HepG2 (cell line): ENCODE data around the gene ECM1. TPM values are rescaled to one million over a fixed set of nuclear protein-coding genes. Genes with fewer than 3 reads are reported as not detected.

Experiments used
- AGO2 ChIP-seq: fragments of 200-400 bp; formaldehyde crosslinking; optimal IDR thresholded peaks from 2 replicates; pipeline ENCODE3; 2017; ENCODE audit warnings: mild to moderate bottlenecking, low read depth, low read length, moderate library complexity
- HNF1A ChIP-seq, 2 experiments: sonication (generic) in 1 of 2; formaldehyde crosslinking in 1 of 2; IDR thresholded peaks; 2 replicates each; pipeline versions ENCODE4 v1.4.0 to v1.6.1; 2016 to 2020; ENCODE audit warnings: borderline replicate concordance in 1 of 2, low read depth in 1 of 2, mild to moderate bottlenecking in 1 of 2, missing genetic modification reagents in 1 of 2
- KLF13 ChIP-seq: sonication (generic); formaldehyde crosslinking; IDR thresholded peaks from 2 replicates; pipeline ENCODE4 v1.4.0; 2020; ENCODE audit warnings: mild to moderate bottlenecking, missing genetic modification reagents
- MNT ChIP-seq: fragments of 450-650 bp; IDR thresholded peaks from 2 replicates; pipeline ENCODE4 v1.6.1; 2016
- NCOA5 ChIP-seq: sonication (generic); formaldehyde crosslinking; IDR thresholded peaks from 2 replicates; pipeline ENCODE4 v1.4.0; 2020; ENCODE audit warnings: missing genetic modification reagents
- NFYB ChIP-seq: sonication (generic); formaldehyde crosslinking; IDR thresholded peaks from 2 replicates; pipeline ENCODE4 v1.4.0; 2020; ENCODE audit warnings: missing genetic modification reagents
- SALL2 ChIP-seq: sonication (generic); formaldehyde crosslinking; IDR thresholded peaks from 2 replicates; pipeline ENCODE4 v1.8.1; 2023; ENCODE audit warnings: mild to moderate bottlenecking, missing genetic modification reagents, inconsistent platforms
- STAT5B ChIP-seq: sonication (generic); formaldehyde crosslinking; IDR thresholded peaks from 2 replicates; pipeline ENCODE4 v1.4.0; 2020; ENCODE audit warnings: missing genetic modification reagents
- TFE3 ChIP-seq: IDR thresholded peaks from 2 replicates; pipeline ENCODE4 v1.6.1; 2016
- ZFP36L2 ChIP-seq: sonication (generic); formaldehyde crosslinking; IDR thresholded peaks from 2 replicates; pipeline ENCODE4 v1.4.0; 2020; ENCODE audit warnings: missing genetic modification reagents
- ZNF232 ChIP-seq: sonication (generic); formaldehyde crosslinking; IDR thresholded peaks from 2 replicates; pipeline ENCODE4 v1.4.0; 2020; ENCODE audit warnings: missing genetic modification reagents, borderline replicate concordance
- ZNF558 ChIP-seq: sonication (generic); formaldehyde crosslinking; IDR thresholded peaks from 2 replicates; pipeline ENCODE4 v1.9.0; 2022; ENCODE audit warnings: mild to moderate bottlenecking, missing genetic modification reagents, borderline replicate concordance
- ZNF605 ChIP-seq: sonication (generic); formaldehyde crosslinking; IDR thresholded peaks from 2 replicates; pipeline ENCODE4 v1.8.0; 2022; ENCODE audit warnings: mild to moderate bottlenecking, missing genetic modification reagents
- polyA plus RNA-seq, 8 experiments: library from polyadenylated mRNA; depleted of rRNA in 3 of 8; stranded (reverse) in 7 of 8; unstranded in 1 of 8; fragments of >200 nt; fragmentation: Illumina TruSeq in 4 of 8; extraction: Trizol in 4 of 8; gene quantifications; 2 replicates each; pipeline versions ENCODE4 v1.2.1 to v1.2.3, GENCODE V29; 2011 to 2016; ENCODE audit warnings: low read depth in 4 of 8, missing spikeins in 1 of 8, mixed read lengths in 1 of 8; ENCODE audit not compliant: insufficient read depth in 1 of 8
- total RNA-seq, 5 experiments: library from RNA; depleted of rRNA; stranded (reverse); fragments of >200 nt; fragmentation: Illumina TruSeq; extraction: Trizol; gene quantifications; 2 replicates each; pipeline ENCODE4 v1.2.3, GENCODE V29; 2016; ENCODE audit warnings: low read depth in 1 of 5
- TF ChIP-seq, protein P1 (sequence below): IDR thresholded peaks from 2 replicates; pipeline ENCODE4 v1.6.1; 2016; ENCODE audit warnings: missing compliant biosample characterization, missing genetic modification reagents, borderline replicate concordance
- TF ChIP-seq, protein P2 (sequence below): IDR thresholded peaks from 2 replicates; pipeline ENCODE4 v1.4.0; 2020; ENCODE audit warnings: mild to moderate bottlenecking, missing genetic modification reagents

Gene ECM1
- total and polyA plus RNA-seq, 2 of the 13 experiments (the other 11 are each of a cell fraction or from before 2014, with no cell fraction given), result 0.42 to 1.0 TPM

DNA sequence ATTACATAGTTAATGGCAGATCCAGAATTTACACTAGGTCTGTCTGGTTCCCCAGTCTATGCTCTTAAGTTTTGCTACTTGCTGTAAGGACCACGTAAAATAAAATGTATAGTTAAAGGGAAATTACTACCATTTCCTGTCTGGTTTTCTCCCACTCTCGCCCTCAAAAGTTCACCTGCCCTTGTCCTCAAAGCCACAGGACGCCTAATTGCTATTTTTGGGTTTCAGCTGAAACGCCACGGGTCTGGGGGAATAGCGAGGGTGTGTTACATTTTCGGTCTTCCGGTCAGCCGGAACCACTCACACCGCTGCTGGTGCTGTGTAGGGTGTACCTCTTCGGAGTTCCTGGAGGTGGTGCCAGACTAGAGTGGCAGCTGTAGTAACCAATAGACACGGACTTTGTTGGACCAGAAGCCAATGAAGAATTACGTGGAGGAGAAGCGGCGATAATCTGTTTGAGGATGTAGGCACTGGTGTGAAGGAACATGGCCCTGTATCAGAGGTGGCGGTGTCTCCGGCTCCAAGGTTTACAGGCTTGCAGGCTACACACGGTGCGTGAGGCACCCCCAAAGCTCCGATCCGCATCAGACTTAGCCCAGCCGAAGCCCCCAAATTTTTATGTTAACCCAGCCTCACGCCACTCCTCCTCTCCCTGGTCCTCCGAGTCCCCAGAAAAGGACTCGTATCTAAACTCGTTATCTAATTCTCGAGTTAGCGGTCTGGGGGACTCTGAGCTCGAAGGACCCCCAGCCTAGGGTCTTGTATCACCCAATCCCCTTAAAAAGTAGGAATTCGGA is 20.7 kb upstream of the ECM1 start, which contains the start of gene TARS2 (continued):
- TF ChIP-seq AGO2 (no peak), ZNF558 (CRISPR knock-in tag) (peak; percentile 58; the same call in 1 of the 2 replicates), NFYB (CRISPR knock-in tag) (peak; percentile 98), KLF13 (no peak), ZNF605 (CRISPR knock-in tag) (no peak), MNT (no peak), ZFP36L2 (CRISPR knock-in tag) (0 out of 2 replicates have a peak, but pooled peaks have one; percentile 70), NCOA5 (CRISPR knock-in tag) (no peak), TFE3 (peak; percentile 51; the same call in 1 of the 2 replicates), ZNF232 (CRISPR knock-in tag) (peak; percentile 72; the same call in 1 of the 2 replicates), STAT5B (CRISPR knock-in tag) (peak; percentile 89; the same call in 1 of the 2 replicates), HNF1A (IDR thresholded peaks at IDR 0.05; ENCODE audit: low read depth) (peak; percentile 71; the same call in 1 of the 2 replicates), HNF1A (CRISPR knock-in tag; IDR thresholded peaks at IDR 0.05; ENCODE audit: borderline replicate concordance) (peak; percentile 41; the same call in 1 of the 2 replicates), SALL2 (peak; percentile 72)
- TF ChIP-seq, protein P1, sequence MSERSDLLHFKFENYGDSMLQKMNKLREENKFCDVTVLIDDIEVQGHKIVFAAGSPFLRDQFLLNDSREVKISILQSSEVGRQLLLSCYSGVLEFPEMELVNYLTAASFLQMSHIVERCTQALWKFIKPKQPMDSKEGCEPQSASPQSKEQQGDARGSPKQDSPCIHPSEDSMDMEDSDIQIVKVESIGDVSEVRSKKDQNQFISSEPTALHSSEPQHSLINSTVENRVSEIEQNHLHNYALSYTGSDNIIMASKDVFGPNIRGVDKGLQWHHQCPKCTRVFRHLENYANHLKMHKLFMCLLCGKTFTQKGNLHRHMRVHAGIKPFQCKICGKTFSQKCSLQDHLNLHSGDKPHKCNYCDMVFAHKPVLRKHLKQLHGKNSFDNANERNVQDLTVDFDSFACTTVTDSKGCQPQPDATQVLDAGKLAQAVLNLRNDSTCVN (CRISPR knock-in tag), result 0 out of 2 replicates have a peak, but pooled peaks have one; percentile 56
- TF ChIP-seq, protein P2, sequence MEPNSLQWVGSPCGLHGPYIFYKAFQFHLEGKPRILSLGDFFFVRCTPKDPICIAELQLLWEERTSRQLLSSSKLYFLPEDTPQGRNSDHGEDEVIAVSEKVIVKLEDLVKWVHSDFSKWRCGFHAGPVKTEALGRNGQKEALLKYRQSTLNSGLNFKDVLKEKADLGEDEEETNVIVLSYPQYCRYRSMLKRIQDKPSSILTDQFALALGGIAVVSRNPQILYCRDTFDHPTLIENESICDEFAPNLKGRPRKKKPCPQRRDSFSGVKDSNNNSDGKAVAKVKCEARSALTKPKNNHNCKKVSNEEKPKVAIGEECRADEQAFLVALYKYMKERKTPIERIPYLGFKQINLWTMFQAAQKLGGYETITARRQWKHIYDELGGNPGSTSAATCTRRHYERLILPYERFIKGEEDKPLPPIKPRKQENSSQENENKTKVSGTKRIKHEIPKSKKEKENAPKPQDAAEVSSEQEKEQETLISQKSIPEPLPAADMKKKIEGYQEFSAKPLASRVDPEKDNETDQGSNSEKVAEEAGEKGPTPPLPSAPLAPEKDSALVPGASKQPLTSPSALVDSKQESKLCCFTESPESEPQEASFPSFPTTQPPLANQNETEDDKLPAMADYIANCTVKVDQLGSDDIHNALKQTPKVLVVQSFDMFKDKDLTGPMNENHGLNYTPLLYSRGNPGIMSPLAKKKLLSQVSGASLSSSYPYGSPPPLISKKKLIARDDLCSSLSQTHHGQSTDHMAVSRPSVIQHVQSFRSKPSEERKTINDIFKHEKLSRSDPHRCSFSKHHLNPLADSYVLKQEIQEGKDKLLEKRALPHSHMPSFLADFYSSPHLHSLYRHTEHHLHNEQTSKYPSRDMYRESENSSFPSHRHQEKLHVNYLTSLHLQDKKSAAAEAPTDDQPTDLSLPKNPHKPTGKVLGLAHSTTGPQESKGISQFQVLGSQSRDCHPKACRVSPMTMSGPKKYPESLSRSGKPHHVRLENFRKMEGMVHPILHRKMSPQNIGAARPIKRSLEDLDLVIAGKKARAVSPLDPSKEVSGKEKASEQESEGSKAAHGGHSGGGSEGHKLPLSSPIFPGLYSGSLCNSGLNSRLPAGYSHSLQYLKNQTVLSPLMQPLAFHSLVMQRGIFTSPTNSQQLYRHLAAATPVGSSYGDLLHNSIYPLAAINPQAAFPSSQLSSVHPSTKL (CRISPR knock-in tag), result peak; percentile 71
